HAP-1 (cell line): ENCODE results near the gene DEFB132.
"Not testable (repeated sequence)": the region's sequence is repeated elsewhere in the genome, so short reads cannot be mapped to it uniquely, and the experiment has no call there.

Source experiments
- DNase-seq, 2 experiments: peaks; one replicate each; pipeline ENCODE4 v3.0.0-alpha.2; 2016 to 2020; ENCODE audit warnings: low spot score in 2 of 2
- H3K27me3 ChIP-seq: fragments of 250-450 bp; sonication (Bioruptor Pico); 2 replicates; pipeline ENCODE4 v1.5.1; 2020; ENCODE audit warnings: low read depth, mild to moderate bottlenecking, moderate library complexity
- H3K36me3 ChIP-seq: fragments of 250-450 bp; sonication (Bioruptor Pico); replicated peaks from 2 replicates; pipeline ENCODE4 v1.5.1; 2020; ENCODE audit warnings: mild to moderate bottlenecking
- H3K4me1 ChIP-seq: fragments of 250-450 bp; sonication (Bioruptor Pico); 2 replicates; pipeline ENCODE4 v1.5.1; 2020; ENCODE audit warnings: mild to moderate bottlenecking
- H3K4me3 ChIP-seq: fragments of 250-450 bp; sonication (Bioruptor Pico); 2 replicates; pipeline ENCODE4 v1.5.1; 2020; ENCODE audit warnings: mild to moderate bottlenecking, moderate library complexity
- H3K9me3 ChIP-seq: fragments of 250-450 bp; sonication (Bioruptor Pico); 2 replicates; pipeline ENCODE4 v1.5.1; 2020; ENCODE audit warnings: mild to moderate bottlenecking, moderate library complexity
- in situ Hi-C: fragments of 300-500 bp; cut with MboI; formaldehyde crosslinking; loops from 3 replicates; pipeline ENCODE4 v1.14.3; 2020; ENCODE audit warnings: low sequenced_read_pairs, inconsistent platforms, mixed read lengths

Gene DEFB132, protein sequence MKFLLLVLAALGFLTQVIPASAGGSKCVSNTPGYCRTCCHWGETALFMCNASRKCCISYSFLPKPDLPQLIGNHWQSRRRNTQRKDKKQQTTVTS

DNA sequence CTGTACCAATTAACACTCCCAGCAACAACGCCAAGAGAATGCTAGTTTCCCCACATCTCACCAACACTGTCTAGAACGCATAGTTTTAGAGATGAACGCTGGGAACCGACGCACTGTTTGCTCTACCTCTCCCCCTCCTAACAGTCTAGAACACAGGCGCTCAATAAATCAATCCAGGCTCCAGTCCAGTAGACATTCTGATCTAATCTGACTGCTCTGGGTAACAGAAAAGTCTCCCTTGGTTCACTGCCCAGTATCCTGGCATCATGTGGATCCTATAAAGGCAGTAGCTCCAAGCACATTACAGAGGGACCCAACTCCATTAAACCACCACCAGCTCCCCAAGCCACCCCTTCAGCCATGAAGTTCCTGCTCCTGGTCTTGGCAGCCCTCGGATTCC, at the start of gene DEFB132:
Gene DEFB132 (plus strand): TSS at position 306 of the 400 bp plus-strand sequence. CDS start 55 bp downstream, at position 361.
- H3K27me3 ChIP-seq, result no peaks in the 10 kb centered on the region
- H3K4me3 ChIP-seq, result no peak within 1 kb of the TSS
- DNase-seq, result no peak
- H3K9me3 ChIP-seq, result no peaks in the 10 kb centered on the region
- peaks cover 2% of the 10 kb centered on the region; the same call in 1 of the 2 replicates for H3K4me1 ChIP-seq
- in situ Hi-C loops, result no loop called here
- no peaks in the 10 kb centered on the region for H3K36me3 ChIP-seq

DNA sequence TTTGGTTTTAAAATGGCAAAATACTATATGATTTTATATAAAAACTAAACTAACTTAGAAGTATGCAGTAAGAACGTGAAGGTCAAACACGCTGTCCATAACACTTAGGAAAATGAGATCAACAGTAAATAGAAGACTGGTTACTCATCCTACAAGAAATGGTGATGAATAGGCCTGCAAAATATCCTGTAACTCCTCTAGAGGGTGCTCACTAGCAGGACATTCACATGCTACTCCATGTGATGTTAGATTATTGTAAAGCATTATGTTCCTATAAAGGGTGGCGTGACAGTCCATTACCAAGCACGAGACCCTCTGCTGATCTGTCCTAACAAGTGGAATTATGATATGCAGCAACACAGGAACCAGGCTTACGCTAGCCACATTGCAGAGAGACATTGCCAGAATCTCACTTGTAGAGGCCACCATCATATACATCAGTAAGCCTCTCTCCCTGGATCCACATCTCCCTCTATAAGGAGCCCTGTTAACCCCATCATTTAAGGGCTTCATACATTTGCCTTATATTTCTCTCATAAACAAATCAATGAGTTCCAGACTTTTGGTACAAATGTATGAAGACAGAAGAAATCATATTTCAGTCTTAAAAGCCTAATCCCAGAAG, 48.5 kb upstream of the DEFB132 start:
- Histone ChIP-seq H3K4me1 (no peaks in the 10 kb centered on the region), H3K9me3 (no peaks in the 10 kb centered on the region), H3K27me3 (peaks cover 6% of the 10 kb centered on the region), H3K4me3 (no peak overlapping the region), H3K36me3 (no peaks in the 10 kb centered on the region)
- DNase-seq, result peak; percentile 31 to 71
- in situ Hi-C loops, result loop anchor here (5.0 kb wide), 1 partner anchor 58 kb away; no protein-coding TSS in a partner anchor

DNA sequence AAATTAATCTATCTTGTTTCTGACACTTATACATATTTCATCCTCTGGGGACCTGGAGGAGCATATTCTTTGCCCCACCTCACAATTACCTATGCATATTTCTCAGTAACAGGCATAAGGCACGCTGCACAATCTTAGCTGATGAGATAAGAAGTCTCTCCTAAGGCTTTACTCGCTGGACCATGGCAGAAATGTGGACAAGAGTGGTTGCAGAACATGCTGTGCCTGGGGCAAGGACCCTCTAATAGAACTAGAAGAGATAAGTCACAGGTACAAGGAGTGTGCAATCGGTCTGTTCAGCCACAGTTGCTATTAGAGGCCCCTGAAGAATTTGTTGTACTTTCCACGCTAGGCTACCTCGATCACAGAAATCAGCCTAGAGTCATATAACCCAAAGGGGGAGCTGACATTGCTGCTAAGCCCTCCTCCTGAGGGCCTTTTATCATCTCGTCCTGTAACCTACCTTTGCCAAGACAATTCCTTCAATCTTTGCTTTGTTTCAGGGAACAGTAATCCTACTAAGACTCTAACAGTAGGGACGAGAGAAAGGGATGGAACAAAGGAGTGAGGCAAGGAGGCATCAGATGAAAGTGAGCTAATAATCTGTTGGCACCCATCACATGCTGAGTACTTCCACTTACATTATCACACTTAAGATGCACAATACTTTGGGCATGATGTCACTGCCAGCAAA, 46.6 kb upstream of the DEFB132 start:
- H3K36me3 ChIP-seq, result no peaks in the 10 kb centered on the region
- H3K9me3 ChIP-seq, result no peaks in the 10 kb centered on the region
- in situ Hi-C loops, result no loop called here
- no peak for DNase-seq
- no peak overlapping the region for H3K4me3 ChIP-seq
- peaks cover 9% of the 10 kb centered on the region for H3K27me3 ChIP-seq
- no peaks in the 10 kb centered on the region for H3K4me1 ChIP-seq

DNA sequence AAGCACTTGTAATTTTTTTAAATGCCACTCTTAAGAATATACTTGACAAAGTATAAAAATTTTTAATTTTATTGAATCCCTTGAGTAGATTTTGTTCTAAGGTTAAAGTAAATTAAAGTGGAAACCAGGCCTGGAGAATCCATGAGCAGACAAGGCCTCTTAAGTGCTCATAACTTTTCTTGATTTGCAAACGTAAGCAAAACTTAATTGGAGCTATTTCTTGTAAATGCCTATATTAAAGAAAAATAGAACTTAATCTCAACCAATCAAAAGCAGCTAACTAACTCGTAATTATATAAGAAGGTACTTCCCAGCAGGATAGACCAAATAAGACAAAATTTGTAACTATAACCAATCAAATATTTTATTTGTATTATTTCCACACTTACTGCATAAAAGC, 43.1 kb upstream of the DEFB132 start:
- Histone ChIP-seq H3K9me3 (no peaks in the 10 kb centered on the region), H3K4me3 (no peak overlapping the region), H3K36me3 (no peaks in the 10 kb centered on the region), H3K27me3 (peaks cover 10% of the 10 kb centered on the region), H3K4me1 (no peaks in the 10 kb centered on the region)
- in situ Hi-C loops, result no loop called here
- no peak for DNase-seq

DNA sequence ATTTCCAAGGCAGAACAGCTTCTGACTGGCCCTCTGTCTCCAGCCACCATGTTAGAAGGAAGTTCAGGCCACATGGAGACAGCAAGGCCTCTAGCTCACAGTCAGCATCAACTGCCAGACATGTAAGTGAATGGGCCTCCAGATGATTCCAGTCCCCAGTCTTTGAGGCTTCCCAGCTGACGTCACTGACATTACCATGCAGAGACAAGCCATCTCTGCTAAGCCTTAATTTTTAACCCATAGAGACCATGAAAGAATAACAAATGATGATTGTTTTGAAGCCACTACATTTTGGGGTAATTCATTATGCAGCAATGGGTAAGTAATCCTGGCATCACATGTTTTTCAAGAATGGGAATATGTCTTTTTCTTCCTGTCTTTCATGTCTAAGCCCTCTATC, 41.7 kb upstream of the DEFB132 start:
- in situ Hi-C loops, result no loop called here
- no peaks in the 10 kb centered on the region for H3K36me3 ChIP-seq
- no peaks in the 10 kb centered on the region for H3K9me3 ChIP-seq
- no peaks in the 10 kb centered on the region for H3K4me1 ChIP-seq
- peaks cover 10% of the 10 kb centered on the region for H3K27me3 ChIP-seq
- DNase-seq, result no peak
- H3K4me3 ChIP-seq, result no peak overlapping the region

DNA sequence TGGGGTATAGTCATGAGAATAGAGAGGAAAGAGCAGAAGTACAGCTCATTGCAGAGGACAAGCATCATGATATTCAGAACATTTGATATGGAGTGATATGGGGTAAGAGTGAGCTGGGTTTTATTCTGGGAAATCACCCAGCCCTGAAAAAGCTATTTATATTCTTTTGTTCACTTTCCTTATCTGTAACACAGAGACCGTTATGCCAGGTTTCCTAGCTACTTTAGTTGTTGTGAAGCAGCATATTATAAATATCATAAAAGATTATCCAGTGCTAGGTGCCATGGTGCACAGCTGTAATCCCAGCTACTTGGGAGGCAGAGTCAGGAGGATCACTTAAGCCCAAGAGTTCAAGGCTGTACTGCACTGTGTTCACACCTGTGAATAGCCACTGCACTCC, 40.3 kb upstream of the DEFB132 start:
- H3K9me3 ChIP-seq, result no peaks in the 10 kb centered on the region
- H3K36me3 ChIP-seq, result no peaks in the 10 kb centered on the region
- in situ Hi-C loops, result no loop called here
- no peaks in the 10 kb centered on the region for H3K4me1 ChIP-seq
- H3K27me3 ChIP-seq, result peaks cover 13% of the 10 kb centered on the region
- DNase-seq, result no peak
- no peak overlapping the region for H3K4me3 ChIP-seq

DNA sequence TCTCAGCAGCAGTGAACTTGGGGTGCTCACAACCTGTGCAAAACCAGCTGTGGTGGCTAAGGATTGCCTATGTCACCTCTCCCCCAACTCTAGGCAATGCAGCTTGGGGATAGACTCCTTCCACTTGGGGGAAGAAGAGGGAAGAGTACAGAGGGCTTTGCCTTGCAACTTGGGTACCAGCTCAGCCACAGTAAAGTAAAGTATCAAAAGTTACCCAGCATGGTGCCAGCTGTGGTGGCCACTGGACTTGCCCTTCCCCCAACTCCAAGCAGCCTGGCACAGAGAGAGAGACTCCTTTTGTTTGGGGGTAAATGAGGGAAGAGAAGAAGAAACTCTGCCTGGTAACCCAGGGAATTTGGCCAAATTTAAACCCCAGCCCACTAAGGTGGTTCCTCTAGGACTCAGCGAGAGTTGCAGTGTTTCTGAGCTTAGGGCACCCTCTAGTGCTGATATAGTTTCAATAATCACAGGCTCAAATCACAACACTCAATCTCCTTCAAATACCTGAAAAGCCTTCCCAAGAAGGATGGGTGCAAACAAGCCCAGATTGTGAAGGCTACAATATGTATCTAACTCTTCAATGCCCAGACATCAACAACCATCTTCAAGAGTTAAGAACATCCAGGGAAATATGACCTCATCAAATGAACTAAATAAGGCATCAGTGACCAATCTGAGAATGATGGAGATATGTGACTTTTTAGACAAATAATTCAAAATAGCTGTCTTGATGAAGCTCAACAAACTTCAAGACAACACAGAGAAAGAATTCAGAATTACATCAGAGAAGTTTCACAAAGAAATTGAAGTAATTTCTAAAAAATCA, 38.0 kb upstream of the DEFB132 start:
- DNase-seq, result peak; percentile 5 to 23
- in situ Hi-C loops, result no loop called here
- Histone ChIP-seq H3K4me1 (no peaks in the 10 kb centered on the region), H3K36me3 (no peaks in the 10 kb centered on the region), H3K9me3 (no peaks in the 10 kb centered on the region), H3K27me3 (0 out of 2 replicates have a peak, but pooled peaks cover 6% of the 10 kb centered on the region), H3K4me3 (no peak overlapping the region)

DNA sequence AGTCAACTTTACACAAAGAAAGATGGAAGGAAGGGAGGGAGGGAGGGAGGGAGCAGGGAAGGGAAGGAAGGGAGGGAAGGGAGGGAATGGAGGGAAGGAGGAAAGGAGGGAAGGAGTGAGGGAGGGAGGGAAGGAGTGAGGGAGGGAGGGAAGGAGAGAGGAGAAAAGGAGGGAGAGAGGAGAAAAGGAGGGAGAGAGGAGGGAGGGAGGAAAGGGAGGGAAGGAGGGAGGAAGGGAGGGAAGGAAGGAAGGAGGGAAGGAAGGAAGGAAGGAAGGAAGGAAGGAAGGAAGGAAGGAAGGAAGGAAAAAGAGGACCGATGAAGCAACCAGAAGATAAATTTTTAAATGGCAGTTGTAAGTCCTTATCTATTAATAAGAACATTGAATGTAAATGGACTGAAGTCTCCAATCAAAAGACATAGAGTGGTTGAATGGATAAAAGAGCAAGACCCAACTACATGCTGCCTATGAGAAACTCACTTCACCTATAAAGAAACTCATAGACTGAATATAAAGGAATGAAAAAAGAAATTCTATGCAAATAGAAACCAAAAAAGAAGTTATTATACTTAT, 36.2 kb upstream of the DEFB132 start:
- 0 out of 2 replicates have a peak, but pooled peaks cover 6% of the 10 kb centered on the region for H3K27me3 ChIP-seq
- no peaks in the 10 kb centered on the region for H3K36me3 ChIP-seq
- H3K9me3 ChIP-seq, result no peaks in the 10 kb centered on the region
- in situ Hi-C loops, result no loop called here
- DNase-seq, result no peak
- no peaks in the 10 kb centered on the region for H3K4me1 ChIP-seq
- no peak overlapping the region for H3K4me3 ChIP-seq

DNA sequence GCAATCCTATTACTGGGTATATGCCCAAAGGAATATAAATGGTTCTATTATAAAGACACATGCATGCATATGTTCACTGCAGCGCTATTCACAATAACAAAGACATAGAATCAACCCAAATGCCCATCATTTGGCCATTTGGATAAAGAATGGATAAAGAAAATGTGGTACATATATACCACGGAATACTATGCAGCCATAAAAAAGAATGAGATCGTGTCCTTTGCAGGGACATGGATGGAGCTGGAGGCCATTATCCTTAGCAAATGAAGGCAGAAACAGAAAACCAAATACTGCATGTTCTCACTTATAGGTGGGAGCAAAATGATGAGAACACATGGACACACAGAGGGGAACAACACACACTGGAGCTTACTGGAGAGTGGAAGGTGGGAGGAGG, 31.6 kb upstream of the DEFB132 start:
- DNase-seq, H3K36me3 ChIP-seq, H3K4me1 ChIP-seq, in situ Hi-C loops, H3K27me3 ChIP-seq, H3K9me3 ChIP-seq, H3K4me3 ChIP-seq: not testable (repeated sequence)

DNA sequence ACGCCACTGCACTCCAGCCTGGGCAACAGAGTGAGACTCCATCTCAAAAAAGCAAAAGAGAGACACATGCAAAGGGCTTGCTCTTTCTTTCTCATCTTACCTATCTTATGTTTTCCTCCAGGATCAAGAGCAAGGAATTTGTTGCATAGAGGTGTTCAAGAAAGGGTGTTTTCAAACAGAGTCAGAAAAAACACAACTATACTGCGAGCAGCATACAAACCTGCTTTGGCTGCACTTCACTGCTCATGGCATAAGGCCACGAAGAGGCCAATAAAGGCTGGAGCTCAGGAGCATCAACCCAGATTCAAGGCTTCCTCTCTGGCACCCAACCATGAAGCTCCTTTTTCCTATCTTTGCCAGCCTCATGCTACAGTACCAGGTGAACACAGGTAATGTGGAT, 30.6 kb upstream of the DEFB132 start, which contains the start of gene DEFB129:
Gene DEFB129 (plus strand): TSS at position 301 of the 400 bp plus-strand sequence. CDS start 31 bp downstream, at position 332.
- Histone ChIP-seq H3K27me3 (0 out of 2 replicates have a peak, but pooled peaks cover 1% of the 10 kb centered on the region), H3K4me1 (no peaks in the 10 kb centered on the region; the same call in 1 of the 2 replicates), H3K4me3 (no peak within 1 kb of the TSS), H3K9me3 (no peaks in the 10 kb centered on the region), H3K36me3 (no peaks in the 10 kb centered on the region)
- in situ Hi-C loops, result no loop called here
- DNase-seq, result no peak

DNA sequence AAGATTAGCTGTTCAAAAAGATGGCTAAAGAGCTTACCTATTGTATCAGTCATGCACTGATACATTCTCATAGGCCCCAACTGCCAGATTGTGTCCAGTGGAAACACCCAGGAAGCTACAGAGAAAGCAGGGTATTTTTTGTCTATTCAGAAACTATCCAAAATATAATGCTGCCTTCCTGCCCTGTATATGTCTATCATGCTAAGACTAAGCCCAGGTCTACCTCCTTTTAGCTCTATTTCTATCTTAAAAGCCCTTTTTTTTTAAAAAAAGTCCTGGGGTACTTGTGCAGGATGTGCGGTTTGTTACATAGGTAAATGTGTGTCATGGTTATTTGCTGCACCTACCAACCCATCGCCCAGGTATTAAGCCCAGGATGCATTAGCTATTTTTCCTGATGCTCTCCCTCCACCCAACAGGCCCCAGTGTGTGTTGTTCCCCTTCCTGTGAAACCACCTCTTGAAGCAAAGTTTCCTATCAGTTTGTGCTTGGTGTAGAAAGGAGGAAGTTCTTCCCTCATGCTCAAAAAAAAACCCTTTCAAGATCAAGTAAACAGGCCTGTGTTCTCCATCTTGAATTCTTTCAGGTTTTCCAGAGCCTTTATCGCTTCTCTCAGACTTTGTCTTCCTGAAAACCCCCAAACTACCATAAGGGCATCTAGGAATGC, 30.0 kb upstream of the DEFB132 start:
- in situ Hi-C loops, result no loop called here
- Histone ChIP-seq H3K36me3 (no peaks in the 10 kb centered on the region), H3K9me3 (no peaks in the 10 kb centered on the region), H3K4me3 (no peak overlapping the region), H3K4me1 (no peaks in the 10 kb centered on the region; the same call in 1 of the 2 replicates), H3K27me3 (no peaks in the 10 kb centered on the region)
- DNase-seq, result peak in 1 of 2 experiments; percentile 9

DNA sequence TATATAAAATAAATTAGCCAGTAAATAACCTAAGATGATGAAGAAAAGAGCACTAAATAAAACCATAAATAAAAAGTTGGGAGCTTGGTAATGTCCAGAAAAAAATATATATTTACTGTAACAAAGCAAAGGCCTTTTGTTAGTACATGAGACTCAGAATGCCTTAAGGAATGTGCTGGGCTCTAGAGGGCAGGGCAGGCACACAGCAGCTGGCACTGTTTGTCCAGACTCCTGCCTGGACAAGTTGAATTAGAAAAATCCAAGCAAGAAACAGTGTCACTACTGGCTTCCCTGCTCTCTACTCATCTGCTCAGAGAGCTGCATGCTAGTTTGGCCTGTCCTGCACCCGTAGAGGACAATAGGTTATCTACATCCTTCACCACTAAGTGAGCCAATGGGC, 21.6 kb upstream of the DEFB132 start:
- Histone ChIP-seq H3K4me3 (no peak overlapping the region), H3K4me1 (no peaks in the 10 kb centered on the region), H3K36me3 (no peaks in the 10 kb centered on the region), H3K9me3 (no peaks in the 10 kb centered on the region; the same call in 1 of the 2 replicates), H3K27me3 (no peaks in the 10 kb centered on the region)
- in situ Hi-C loops, result no loop called here
- DNase-seq, result peak in 1 of 2 experiments; percentile 10

DNA sequence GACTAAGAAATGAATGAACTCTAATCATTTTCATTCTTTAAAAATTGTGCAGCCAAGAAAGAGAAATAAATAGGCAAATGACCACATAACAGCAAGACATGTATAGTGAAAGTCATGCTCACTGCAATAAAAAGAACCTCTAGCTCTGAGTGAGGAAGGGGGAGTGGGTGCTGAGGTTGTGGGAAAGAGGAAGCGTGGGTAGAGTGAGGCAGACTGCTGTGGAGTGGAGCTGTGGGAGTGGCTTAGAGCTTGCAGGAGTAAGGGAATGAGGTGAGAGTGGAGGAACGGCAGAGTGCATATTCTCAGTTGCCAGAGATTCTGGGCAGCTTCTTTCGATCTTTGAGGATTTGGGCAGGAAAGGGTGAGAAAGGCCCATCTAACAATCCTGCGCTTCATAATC, 20.0 kb upstream of the DEFB132 start:
- Histone ChIP-seq H3K4me3 (no peak overlapping the region), H3K4me1 (no peaks in the 10 kb centered on the region), H3K27me3 (no peaks in the 10 kb centered on the region; the same call in 1 of the 2 replicates), H3K9me3 (no peaks in the 10 kb centered on the region; the same call in 1 of the 2 replicates), H3K36me3 (no peaks in the 10 kb centered on the region)
- no peak for DNase-seq
- in situ Hi-C loops, result no loop called here
